SH-SY5Y (cell line): Measurements from ENCODE around the gene WDFY4.

Experiments used
- GATA2 ChIP-seq: IDR thresholded peaks from 2 replicates; pipeline ENCODE4 v1.6.1; 2011; ENCODE audit warnings: mild to moderate bottlenecking, low read depth, low read length
- GATA3 ChIP-seq: IDR thresholded peaks from 2 replicates; pipeline ENCODE4 v1.6.1; 2011; ENCODE audit warnings: low read depth, mild to moderate bottlenecking, low read length, moderate library complexity

WDFY4 gene

DNA sequence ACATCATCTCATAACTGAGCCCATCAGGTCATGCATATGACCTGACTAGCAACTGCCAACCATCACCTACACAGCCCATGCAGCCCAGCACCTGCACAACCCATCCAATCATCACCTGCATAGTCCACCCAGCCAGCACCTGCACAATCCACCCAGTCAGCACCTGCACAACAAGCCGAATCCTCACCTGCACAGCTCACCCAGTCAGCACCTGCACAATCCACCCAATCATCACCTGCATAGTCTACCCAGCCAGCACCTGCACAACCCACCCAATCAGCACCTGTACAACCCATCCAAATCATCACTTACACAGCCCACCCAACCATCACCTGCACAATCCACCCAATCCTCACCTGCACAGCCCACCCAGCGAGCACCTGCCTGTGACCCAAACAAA, 33.4 kb upstream of the WDFY4 start:
- TF ChIP-seq GATA3: no peak

DNA sequence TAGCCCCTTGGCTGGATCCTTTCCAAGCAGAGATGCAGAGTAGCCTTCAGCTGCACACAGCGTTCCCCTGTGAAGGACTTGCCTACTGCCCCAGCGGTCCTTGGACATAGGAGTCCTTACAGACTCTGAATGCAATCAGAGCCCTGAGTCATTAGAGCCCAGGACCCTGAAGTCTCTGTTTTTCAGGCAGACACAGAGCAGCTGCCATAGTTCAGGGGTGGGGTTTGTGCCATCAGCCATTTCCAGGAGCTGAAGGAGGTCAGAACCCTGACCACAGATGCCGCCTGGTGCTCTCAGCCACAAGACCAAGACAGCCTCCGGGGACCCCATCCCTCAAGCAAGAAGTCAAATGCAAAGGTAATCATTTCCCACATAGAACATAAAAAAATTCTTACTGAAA, 32.8 kb upstream of the WDFY4 start:
- TF ChIP-seq GATA3 (no peak), GATA2 (no peak)

DNA sequence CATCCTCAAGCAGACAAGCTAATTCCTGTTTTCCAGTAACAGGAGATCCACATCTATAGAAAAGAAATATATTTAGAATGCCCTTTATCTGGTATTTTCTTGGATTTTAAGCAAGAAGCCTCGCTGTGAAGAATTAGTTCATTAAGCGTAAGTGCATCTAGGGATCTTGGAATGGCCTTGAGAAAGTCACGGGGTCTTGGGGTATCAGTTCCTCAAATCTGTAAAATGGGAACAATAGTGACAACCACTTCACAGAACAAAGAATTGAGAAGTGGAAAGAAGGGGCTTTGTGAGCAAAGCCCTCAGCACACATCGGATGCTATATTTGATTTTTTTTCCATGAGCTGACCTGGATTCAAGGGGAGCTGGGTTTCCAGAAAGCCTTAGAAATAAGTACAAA, 32.3 kb upstream of the WDFY4 start:
- TF ChIP-seq GATA2: no peak
- no peak for TF ChIP-seq GATA3

DNA sequence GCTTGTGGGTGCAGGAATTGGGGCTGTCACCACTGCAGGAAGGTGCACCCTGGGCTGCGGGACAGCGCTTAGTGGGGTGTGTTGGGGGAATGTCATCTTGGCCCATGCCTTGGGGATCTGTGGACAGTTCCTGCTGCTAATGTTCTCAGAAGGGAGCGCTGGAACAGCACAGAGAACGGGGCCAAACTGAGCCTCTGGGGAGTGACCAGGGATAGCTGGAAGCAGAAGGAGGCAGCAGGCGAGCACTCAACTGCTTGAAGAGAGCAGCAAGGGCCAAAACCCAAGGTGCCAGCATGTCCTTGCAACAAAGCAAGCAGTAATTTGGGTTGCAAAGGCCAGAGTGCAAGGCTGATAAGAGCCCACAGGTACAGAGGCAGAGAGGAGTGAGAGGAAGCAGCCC, 31.3 kb upstream of the WDFY4 start:
- TF ChIP-seq GATA2 (no peak), GATA3 (no peak)

DNA sequence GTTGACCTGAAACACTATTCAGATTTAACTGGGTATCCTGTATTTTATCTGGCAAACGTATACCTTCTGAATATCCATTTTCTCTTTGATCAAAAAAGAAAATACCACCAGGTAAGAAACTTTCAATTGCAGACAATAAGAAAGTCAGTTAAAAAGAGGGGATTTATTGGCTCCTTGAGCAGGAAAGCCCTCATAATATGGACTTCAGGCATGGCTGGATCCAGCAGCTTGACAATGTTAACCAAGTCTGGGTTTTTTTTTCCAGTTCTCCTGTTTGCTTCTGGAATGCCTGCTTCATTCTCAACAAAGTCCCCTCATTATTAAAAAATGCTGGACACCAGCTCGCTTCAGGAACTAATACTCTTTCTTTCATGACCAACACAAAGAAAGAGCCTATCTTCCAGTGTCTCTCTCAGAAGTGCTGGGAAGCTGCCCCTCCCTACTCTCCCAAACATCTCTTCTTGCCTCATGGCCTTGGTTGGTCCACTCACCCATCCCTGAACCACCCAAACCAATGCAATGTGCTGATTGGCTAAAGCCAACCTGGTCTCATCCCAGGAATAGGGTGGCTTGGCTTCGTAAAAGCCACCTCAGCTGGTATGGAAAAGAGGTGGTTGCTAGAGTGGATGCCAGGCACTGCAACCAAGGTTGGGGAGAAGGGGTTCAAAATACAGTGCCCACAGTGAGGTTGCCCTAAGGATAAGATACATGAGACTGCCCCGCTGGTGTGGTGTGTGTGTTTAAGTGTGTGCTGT, 30.6 kb upstream of the WDFY4 start:
- TF ChIP-seq GATA2 (no peak), GATA3 (no peak)

DNA sequence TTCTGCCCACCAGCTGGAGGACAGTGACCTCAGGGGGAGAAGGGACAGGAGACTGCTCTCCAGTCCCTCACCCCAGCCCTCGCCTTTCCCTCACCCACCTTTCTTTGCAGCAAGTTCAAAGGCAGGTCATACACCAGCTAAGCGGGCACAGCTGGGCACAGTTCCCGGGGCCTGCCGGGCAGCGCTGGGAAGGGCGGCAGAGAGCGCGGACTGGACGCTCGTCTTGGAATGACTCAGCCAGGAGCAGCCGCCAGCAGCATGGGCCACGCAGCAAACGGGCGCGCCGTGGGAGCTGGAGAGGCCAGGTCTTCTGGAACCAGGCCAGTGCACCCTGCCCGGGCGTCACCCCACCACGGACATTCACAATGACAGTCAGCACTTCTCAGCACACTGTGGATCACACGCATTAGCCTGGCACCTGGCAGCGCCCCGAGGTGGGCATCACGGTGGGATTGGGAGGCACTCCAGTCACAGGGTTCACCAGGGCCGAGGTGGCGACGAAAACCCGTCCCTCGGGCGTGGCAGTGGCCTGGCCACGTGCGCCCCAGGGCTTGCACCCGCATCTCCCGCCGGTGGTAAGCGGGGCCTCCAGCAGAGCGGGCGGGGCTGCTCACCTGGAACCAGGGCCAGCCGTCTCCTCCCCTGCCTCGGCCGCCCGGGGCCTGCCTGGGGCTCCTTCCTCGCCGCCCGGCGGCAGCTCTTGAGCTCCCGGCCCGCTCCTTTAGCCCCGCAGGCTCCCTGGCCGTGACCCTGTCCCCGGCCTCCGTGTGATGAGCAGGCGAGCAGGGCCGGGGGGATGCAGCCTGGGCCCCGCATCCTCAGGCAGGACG, 29.0 kb upstream of the WDFY4 start:
- TF ChIP-seq GATA3: no peak
- no peak for TF ChIP-seq GATA2

DNA sequence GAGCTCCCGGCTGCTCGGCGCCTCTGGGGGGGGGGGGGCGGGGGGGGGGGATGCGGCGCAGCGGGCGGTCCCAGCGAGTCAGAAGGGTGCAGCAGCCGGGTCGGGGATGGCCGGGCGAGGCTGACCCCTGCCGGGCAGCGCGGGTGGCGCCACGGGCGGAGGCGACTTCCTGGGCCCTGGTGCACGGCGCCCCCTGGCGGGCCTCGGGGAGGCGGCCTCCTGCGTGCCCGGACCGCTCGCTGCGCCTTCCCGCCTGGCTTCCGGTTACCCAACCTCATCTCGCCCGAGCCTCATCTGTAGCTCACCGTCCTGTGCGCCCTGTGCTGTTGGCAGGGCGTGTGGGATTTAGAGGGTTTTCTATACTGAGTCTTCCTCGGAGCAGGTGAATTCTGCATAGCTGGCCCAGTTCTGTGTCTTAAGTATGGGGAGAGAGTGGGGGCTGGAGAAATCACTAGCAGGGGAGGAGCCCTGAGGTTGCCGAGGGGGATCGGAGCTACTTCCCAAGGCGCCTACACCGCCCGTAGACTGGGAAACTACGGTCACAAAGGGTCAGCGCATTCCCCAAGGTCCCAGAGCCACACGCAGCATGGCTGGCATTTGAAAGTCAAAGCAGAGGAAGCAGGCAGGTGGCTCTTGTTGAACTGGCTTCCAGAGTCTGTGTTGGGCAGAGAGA, 28.3 kb upstream of the WDFY4 start:
- TF ChIP-seq GATA3: no peak
- no peak; the same call in 1 of the 2 replicates for TF ChIP-seq GATA2

DNA sequence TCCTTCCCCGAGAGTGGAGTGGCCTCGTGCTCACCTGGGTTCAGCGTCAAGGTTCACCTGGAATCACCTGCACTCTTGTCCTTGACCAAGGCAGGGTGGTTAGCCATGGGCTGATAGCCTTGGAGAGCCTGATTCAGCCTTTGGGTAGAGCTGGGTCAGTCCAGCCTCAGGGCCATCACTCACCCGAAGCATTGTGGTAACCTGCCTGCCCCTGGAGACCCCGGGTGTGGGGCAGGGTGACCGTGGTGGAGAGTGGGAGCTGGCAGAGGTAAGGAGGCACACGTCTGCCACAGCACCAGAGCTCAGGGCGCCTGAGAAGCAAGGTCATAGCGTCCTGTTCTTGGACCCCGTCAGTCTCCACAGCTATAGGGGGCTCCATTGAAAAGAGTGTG, 27.8 kb upstream of the WDFY4 start:
- TF ChIP-seq GATA2: no peak
- no peak for TF ChIP-seq GATA3

DNA sequence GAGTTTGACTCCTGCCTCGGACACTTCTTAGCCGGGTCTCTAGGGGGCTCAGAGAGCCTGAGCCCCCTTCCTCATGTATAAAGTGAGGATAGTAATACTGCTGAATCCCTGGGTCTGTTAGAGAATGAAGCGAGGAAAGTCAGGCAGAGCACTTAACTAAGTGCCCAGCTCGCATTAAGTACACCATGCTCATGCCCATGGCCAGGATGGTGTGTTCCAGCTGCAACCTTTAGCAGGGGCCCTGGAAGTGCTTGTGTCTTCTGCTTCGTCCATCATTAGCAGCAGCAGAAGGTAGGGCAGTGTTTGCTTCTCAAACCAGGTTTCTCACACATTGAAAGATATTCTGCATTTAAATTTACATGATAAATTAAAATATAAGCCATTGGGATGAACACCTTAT, 27.3 kb upstream of the WDFY4 start:
- no peak for TF ChIP-seq GATA3
- no peak for TF ChIP-seq GATA2

DNA sequence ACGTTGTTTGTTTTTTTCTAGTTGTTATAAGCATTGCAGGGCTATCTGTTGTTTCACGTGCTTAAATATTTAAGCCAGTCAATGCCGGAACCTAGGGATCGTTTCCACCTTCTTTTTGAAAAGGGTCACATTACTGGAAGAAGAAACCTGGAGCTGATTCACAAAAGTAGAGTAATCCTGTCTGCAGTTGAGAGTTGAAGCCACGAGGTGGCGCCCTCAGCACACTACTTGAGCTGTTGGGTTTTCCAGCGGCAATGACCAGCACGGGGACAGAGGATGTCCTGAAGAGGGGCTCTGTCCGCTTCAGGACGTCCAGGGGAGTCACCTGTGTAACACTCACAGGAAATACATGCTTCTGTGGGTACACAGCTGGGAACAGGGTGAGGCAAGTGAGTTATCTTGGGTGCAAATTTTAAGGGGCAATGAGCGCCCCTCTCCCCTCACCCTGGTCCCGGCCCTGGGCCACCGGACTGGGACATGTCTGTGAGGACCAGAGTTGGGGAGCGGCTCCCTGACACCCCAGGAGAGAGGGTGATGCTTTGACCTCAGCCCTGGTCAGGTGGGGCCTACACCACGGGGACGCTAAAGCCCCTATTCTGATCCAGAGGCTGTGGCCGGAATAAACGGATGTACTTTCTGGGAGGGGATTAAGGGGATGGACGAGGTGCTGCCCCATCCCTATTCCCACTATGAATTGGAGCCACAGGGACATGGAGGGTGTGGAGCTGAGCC, 26.3 kb upstream of the WDFY4 start:
- TF ChIP-seq GATA2 (no peak), GATA3 (no peak)

DNA sequence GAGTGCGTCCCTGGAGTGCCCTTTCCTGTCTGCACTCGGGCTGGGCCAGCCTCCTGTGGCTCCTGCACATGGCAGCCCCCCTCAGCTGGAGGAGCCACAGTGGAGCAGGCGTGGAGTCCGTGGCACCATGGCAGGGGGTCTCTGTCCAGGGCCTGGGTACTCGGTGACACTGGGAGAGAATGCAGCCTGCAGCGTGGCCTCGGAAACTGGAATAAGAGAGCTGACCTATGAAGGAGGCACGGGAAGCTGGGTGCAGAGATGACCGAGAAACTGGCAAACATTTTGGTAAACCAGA, 25.8 kb upstream of the WDFY4 start:
- no peak for TF ChIP-seq GATA3
- TF ChIP-seq GATA2: no peak

DNA sequence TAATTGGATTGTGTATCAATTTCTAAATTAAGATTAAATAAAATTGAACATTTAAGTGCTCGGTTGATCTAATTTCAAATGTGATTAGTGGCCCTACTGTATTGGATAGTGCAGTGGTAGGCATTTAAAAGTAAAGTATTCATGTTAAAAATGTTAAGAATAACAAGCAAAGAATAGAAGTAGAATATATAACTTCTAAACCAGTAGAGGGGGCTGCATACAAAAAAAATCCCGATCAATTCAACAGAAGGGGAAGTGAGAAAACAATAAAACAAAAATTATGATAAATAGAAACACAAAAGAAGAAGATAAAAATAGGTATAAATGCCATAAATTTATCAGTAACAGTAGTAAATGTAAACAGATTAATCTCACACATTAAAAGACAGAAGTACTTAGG, 24.9 kb upstream of the WDFY4 start:
- TF ChIP-seq GATA2 (no peak), GATA3 (no peak)

DNA sequence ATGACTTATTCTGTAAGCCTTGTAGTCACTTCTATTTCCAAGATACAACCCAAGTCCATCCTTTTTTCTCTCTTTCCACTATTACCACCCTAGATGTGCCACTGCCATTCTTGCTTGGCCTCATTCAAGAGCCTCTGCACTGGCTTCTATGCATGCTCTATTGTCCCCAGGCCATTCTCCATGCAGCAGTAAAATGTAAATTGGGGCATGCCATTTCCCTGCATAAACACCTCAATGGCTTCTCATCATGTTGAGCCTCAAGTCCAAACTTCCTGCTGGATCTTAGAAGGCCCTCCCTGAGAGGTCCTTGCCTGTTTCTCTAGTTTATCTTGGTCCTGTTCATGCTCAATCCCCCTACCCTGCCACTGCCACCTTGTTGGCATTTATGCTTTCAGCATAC, 23.2 kb upstream of the WDFY4 start:
- TF ChIP-seq GATA3 (no peak), GATA2 (no peak)

DNA sequence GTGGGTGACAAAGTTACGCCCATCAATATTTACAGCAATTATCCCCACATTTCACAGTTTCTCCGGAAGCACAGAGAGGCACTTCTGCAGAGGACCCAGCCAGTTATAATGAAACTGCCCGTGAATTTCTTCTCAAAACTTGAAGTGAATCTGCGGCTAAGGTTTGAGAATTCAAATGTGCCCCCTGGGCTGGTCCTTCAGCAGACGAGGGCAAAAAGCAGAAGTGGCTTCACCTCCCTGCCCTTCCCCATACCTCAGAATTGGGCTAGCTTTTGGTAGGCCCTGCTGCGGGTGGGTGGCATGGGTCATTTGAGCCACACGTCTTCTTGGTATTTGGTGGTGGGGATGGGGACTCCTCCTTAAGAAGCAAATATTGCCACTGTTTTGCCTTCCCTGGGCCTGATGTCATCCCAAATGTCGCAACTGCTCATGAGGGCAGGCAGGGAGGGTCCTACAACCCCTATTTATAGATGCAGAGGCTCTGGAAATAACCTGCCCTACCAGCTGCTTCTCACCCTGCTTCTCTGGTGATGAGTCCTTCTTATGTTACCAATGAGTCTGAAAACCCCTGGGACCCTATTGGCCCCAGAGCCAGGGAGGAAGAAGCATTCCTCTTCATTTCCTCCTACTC, 16.6 kb upstream of the WDFY4 start:
- TF ChIP-seq GATA3 (no peak), GATA2 (no peak)
